Progenitor cell of endocrine pancreas (in vitro differentiated cells): Measurements from ENCODE around the gene ACP7. TPM values are rescaled to one million over a fixed set of nuclear protein-coding genes. Genes with fewer than 3 reads are reported as not detected.
"Not testable (repeated sequence)": the region's sequence is repeated elsewhere in the genome, so short reads cannot be mapped to it uniquely, and the experiment has no call there.

Experiments used
- DNase-seq: peaks from one replicate; pipeline ENCODE4 v3.0.0; 2021; ENCODE audit warnings: low spot score; ENCODE audit not compliant: unreplicated experiment
- H3K27ac Mint-ChIP-seq: 2 replicates; pipeline ENCODE4 v1.8.0; 2021; ENCODE audit warnings: mild to moderate bottlenecking, moderate library complexity, mixed read lengths
- H3K27me3 Mint-ChIP-seq: 2 replicates; pipeline ENCODE4 v1.8.0; 2021; ENCODE audit warnings: mixed read lengths
- H3K36me3 Mint-ChIP-seq: 2 replicates; pipeline ENCODE4 v1.8.0; 2022; ENCODE audit warnings: mixed read lengths; ENCODE audit not compliant: insufficient read depth
- H3K4me1 Mint-ChIP-seq: 2 replicates; pipeline ENCODE4 v1.8.0; 2021; ENCODE audit warnings: low read depth, mixed read lengths
- H3K4me3 Mint-ChIP-seq: 2 replicates; pipeline ENCODE4 v1.8.0; 2021; ENCODE audit warnings: low read depth, mild to moderate bottlenecking, moderate library complexity, mixed read lengths
- H3K9me3 Mint-ChIP-seq: 2 replicates; pipeline ENCODE4 v1.8.0; 2021; ENCODE audit warnings: low read depth, mixed read lengths
- total RNA-seq: library from RNA; stranded (reverse); gene quantifications from 2 replicates; pipeline ENCODE4 v1.2.1, GENCODE V29; 2021
- TF ChIP-seq, protein P1 (sequence below): fragments of 200-600 bp; sonication (generic); IDR thresholded peaks from one replicate; pipeline ENCODE4 v1.5.0; 2021; ENCODE audit warnings: antibody characterized with exemption, mild to moderate bottlenecking; ENCODE audit not compliant: unreplicated experiment

The ACP7 gene
- total RNA-seq, 1 donor from 2014 or later, result not detected

DNA sequence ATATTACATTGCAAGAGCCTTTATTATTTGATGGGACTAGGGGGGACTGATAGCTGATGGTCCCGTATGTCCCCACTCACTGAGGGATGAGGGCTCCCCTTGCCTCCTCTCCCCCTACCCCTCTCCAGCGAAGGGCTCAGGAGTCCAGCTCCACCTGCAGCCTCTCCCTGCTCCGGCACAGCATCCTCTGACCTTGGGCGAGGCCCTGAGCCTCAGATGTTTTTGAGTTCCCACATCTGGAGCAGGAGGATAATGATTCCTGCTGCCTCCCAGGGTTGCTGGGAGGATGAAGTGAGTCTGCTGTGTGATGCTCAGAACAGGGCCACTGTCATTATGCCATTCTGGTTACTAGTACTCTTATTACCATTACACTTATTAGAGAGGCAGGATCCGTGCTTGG is 56.4 kb downstream of the ACP7 start:
- H3K4me1 Mint-ChIP-seq, result peaks cover 52% of the 10 kb centered on the region
- H3K27ac Mint-ChIP-seq, result peak overlapping the region; percentile 37
- no peak overlapping the region for H3K4me3 Mint-ChIP-seq
- H3K9me3 Mint-ChIP-seq, result no peaks in the 10 kb centered on the region
- H3K27me3 Mint-ChIP-seq, result no peaks in the 10 kb centered on the region
- TF ChIP-seq, protein P1, sequence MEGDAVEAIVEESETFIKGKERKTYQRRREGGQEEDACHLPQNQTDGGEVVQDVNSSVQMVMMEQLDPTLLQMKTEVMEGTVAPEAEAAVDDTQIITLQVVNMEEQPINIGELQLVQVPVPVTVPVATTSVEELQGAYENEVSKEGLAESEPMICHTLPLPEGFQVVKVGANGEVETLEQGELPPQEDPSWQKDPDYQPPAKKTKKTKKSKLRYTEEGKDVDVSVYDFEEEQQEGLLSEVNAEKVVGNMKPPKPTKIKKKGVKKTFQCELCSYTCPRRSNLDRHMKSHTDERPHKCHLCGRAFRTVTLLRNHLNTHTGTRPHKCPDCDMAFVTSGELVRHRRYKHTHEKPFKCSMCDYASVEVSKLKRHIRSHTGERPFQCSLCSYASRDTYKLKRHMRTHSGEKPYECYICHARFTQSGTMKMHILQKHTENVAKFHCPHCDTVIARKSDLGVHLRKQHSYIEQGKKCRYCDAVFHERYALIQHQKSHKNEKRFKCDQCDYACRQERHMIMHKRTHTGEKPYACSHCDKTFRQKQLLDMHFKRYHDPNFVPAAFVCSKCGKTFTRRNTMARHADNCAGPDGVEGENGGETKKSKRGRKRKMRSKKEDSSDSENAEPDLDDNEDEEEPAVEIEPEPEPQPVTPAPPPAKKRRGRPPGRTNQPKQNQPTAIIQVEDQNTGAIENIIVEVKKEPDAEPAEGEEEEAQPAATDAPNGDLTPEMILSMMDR, result no peak
- H3K36me3 Mint-ChIP-seq, result no peaks in the 10 kb centered on the region
- DNase-seq, result no peak

DNA sequence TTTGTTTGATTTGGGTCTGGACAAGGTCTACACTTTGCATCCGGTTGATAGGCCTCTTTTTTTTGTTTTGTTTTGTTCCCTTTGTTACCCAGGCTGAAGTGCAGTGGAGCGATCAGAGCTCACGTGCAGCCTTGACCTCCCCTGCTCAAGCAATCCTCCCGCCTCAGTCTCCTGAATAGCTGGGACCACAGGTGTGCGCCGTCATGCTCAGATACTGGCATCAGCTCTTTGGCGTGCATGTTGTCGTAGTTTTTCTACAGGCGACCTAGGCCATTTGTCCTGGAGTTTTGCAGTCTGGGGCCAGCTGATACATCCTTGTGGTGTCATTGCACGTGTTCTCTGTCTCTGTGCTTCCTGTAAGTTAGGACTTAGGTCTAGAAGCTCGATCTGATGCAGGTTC is 57.8 kb downstream of the ACP7 start:
- DNase-seq, result no peak
- no peaks in the 10 kb centered on the region for H3K9me3 Mint-ChIP-seq
- H3K27ac Mint-ChIP-seq, result no peak overlapping the region
- peaks cover 49% of the 10 kb centered on the region for H3K4me1 Mint-ChIP-seq
- H3K4me3 Mint-ChIP-seq, result no peak overlapping the region
- TF ChIP-seq, protein P1, result no peak
- H3K27me3 Mint-ChIP-seq, result no peaks in the 10 kb centered on the region
- H3K36me3 Mint-ChIP-seq, result no peaks in the 10 kb centered on the region

GRCh38 chr19:39142630-39143029 is 58.5 kb downstream of the ACP7 start:
- TF ChIP-seq, protein P1, result no peak
- H3K4me3 Mint-ChIP-seq, result no peak overlapping the region
- no peak for DNase-seq
- H3K27me3 Mint-ChIP-seq, result no peaks in the 10 kb centered on the region
- peak overlapping the region; percentile 77 for H3K27ac Mint-ChIP-seq
- H3K4me1 Mint-ChIP-seq, result peaks cover 44% of the 10 kb centered on the region
- peaks cover 2% of the 10 kb centered on the region for H3K36me3 Mint-ChIP-seq
- no peaks in the 10 kb centered on the region for H3K9me3 Mint-ChIP-seq

DNA sequence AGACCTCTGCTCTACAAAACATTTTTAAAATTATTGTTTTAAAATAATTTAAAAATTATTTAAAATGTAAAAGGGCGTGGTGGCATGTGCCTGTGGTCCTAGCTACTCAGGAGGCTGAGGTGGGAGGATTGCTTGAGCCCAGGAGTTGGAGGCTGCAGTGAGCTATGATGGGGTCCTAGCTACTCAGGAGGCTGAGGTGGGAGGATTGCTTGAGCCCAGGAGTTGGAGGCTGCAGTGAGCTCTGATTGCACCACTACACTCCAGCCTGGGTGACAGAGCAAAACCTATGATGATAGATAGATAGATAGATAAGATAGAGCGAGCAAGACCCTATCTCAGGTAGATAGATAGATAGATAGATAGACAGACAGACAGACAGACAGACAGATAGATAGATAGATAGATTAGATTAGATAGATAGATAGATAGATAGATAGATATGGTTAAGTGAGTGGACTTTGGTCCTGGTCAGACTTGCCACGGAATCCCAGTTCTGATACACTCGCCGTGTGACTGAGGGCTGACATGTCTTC is 59.7 kb downstream of the ACP7 start:
- DNase-seq, H3K27me3 Mint-ChIP-seq, H3K4me3 Mint-ChIP-seq, H3K9me3 Mint-ChIP-seq, H3K36me3 Mint-ChIP-seq: not testable (repeated sequence)
- H3K27ac Mint-ChIP-seq, result peak overlapping the region; percentile 87
- peaks cover 40% of the 10 kb centered on the region for H3K4me1 Mint-ChIP-seq

DNA sequence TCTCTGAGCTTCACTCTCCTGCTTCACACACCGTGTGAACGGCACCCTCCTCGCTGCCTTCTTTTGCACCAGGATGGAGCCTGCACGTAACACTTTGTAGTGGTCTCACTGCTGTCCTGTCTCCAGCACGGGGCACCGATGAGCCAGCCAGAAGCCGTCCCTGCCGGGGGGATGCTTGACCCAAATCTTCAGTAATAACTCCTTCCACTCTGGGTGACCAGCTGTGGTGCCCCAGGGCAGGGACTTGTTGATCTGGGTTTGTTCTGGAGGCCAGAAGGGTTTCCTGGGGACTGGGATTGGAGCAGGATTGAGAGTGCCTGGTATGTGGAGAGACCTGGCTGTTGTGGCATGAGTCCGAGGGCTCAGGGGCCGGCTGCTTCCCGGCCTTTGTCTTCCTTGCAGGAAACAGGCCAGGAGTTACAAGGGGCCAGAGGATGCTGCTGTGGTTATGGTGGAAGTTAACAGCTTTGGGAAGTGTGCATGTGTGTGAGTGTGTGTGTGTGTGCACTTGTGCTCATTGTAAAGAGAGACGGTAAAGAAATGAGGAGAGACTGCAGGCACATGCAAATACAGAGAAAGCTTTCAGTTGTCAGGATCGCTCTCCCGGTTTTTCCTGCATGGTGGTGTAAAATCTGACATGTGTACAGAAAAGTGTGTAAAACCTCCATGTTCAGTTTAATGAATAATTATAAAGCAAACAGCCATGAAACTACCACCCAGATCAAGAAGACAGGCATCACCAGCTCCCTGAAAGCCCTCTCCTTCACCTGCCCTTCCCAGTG is 60.3 kb downstream of the ACP7 start:
- no peaks in the 10 kb centered on the region for H3K27me3 Mint-ChIP-seq
- peaks cover 11% of the 10 kb centered on the region for H3K36me3 Mint-ChIP-seq
- TF ChIP-seq, protein P1, result no peak
- H3K9me3 Mint-ChIP-seq, result peaks cover 4% of the 10 kb centered on the region
- peak overlapping the region; percentile 87 for H3K27ac Mint-ChIP-seq
- DNase-seq, result no peak
- peaks cover 35% of the 10 kb centered on the region for H3K4me1 Mint-ChIP-seq
- peak overlapping the region; percentile 31 for H3K4me3 Mint-ChIP-seq
